Measurements from ENCODE around the gene TSR1. TPM values are rescaled to one million over a fixed set of nuclear protein-coding genes. Genes with fewer than 3 reads are reported as not detected.

Gene TSR1
- polyA plus RNA-seq, 1 of the 3 experiments (the other 2 are of a cell fraction): 26.7 TPM

DNA sequence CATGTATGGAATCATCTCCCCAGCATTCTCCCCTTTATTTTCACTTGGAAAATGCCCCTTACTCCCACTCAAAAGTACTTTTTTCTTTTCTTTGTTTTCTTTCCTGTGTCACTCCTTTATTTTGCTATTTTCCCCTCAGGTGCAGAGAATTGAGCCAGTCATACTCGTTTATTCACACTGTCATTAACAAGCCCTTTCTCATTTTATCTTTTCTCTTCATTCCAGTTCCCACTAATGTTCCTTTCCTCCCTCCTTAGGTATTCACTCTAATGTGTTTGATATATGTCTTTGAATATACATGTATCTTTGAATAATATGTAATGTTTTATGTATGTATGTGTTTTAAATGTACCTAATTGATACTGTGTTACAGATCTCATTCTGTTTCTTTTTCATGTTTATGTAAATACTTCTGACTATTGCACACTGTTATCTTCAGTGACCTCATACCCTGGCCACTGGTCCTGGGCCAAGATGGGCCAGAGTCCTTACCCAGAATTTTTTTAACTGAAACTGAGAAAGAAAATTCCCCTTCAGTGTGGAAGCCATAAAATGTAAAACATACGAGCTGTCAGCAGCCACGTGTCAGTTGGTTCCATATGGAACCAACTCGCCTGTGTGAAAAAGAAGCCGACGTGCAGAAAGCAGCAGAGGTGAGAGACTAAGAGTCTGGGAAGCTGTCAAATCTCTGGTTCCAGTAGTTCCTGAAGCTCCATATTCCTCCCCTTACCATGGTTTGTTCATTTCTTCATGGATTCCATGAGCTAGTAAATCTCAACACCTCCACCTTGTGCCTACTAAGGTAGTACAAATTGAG is 26.7 kb downstream of the TSR1 start:
- Histone ChIP-seq H3K9me2 (no peaks in the 10 kb centered on the region), H3K27ac (ENCODE audit: low read depth in 2 of 2, low read length in 1 of 2) (no peak overlapping the region)
- TF ChIP-seq YY1 (IDR thresholded peaks at IDR 0.05; ENCODE audit: low read depth) (no peak), PBX3 (IDR thresholded peaks at IDR 0.05) (no peak), POLR2AphosphoS5 (IDR thresholded peaks at IDR 0.05; ENCODE audit: low read depth, low read length) (no peak), NRF1 (IDR thresholded peaks at IDR 0.05; ENCODE audit: low read depth, low read length) (no peak), FOXM1 (IDR thresholded peaks at IDR 0.05; ENCODE audit: low read depth) (no peak), SMC3 (IDR thresholded peaks at IDR 0.05; ENCODE audit: low read depth, low read length) (no peak), FOXJ3 (CRISPR knock-in tag; IDR thresholded peaks at IDR 0.05) (no peak), TCF12 (IDR thresholded peaks at IDR 0.05) (no peak), RAD21 (IDR thresholded peaks at IDR 0.05; ENCODE audit: low read length) (no peak), TAF1 (IDR thresholded peaks at IDR 0.05; ENCODE audit: borderline replicate concordance, low read depth, low read length) (no peak)

GRCh38 chr17:2304931-2305330 is 31.3 kb downstream of the TSR1 start:
- ChIA-PET CTCF (interaction anchor here (0.9 kb wide), 1 partner anchor 17 kb away, joined by 3 read pairs; no protein-coding TSS in a partner anchor), POLR2A (interaction anchor here (2.6 kb wide), 1 partner anchor 32 kb away, joined by 16 read pairs; the partner anchor contains the start of genes SGSM2 and TSR1)
- Histone ChIP-seq H4K20me1 (ENCODE audit: insufficient read depth) (peaks cover 20% of the 10 kb centered on the region; the same call in 1 of the 2 replicates), H3F3A (replicated peaks; ENCODE audit: insufficient read depth) (peaks cover 7% of the 10 kb centered on the region), H3K27ac (ENCODE audit: low read depth in 2 of 2, low read length in 1 of 2) (no peak overlapping the region), H3K79me2 (ENCODE audit: insufficient read depth) (peaks cover 95% of the 10 kb centered on the region), H3K4me2 (peak overlapping the region; percentile 78), H3K36me3 (replicated peaks in 1 of 2; ENCODE audit: control insufficient read depth in 1 of 2, insufficient read depth in 2 of 2, low read length in 1 of 2) (peaks cover 8 to 10% of the 10 kb centered on the region in 2 experiments), H2AFZ (ENCODE audit: low read depth) (no peak overlapping the region), H3K27me3 (ENCODE audit: insufficient read depth) (no peaks in the 10 kb centered on the region), H3K4me1 (ENCODE audit: control insufficient read depth in 1 of 2, insufficient read depth in 2 of 2, low read depth in 1 of 2, low read length in 1 of 2) (peaks cover 5 to 6% of the 10 kb centered on the region in 2 experiments; a peak in 2 of 4 replicates), H3K9me3 (no peaks in the 10 kb centered on the region), H3K9ac (no peak overlapping the region), H3K9me2 (no peaks in the 10 kb centered on the region), H3K4me3 (ENCODE audit: low read depth in 2 of 2, low read length in 1 of 2) (peak overlapping the region in 1 of 2 experiments; percentile 6; a peak in 1 of 4 replicates)
- no peak for DNase-seq
- TF ChIP-seq MEF2A (IDR thresholded peaks at IDR 0.05; ENCODE audit: borderline replicate concordance, low read depth) (no peak), EZH2phosphoT487 (IDR thresholded peaks at IDR 0.05; ENCODE audit: borderline replicate concordance, low read depth) (no peak), PBX3 (IDR thresholded peaks at IDR 0.05) (no peak), IRF3 (IDR thresholded peaks at IDR 0.05; ENCODE audit: low read depth, low read length) (no peak), NFIC (IDR thresholded peaks at IDR 0.05; ENCODE audit: borderline replicate concordance) (no peak)
- TF ChIP-seq, protein P1, sequence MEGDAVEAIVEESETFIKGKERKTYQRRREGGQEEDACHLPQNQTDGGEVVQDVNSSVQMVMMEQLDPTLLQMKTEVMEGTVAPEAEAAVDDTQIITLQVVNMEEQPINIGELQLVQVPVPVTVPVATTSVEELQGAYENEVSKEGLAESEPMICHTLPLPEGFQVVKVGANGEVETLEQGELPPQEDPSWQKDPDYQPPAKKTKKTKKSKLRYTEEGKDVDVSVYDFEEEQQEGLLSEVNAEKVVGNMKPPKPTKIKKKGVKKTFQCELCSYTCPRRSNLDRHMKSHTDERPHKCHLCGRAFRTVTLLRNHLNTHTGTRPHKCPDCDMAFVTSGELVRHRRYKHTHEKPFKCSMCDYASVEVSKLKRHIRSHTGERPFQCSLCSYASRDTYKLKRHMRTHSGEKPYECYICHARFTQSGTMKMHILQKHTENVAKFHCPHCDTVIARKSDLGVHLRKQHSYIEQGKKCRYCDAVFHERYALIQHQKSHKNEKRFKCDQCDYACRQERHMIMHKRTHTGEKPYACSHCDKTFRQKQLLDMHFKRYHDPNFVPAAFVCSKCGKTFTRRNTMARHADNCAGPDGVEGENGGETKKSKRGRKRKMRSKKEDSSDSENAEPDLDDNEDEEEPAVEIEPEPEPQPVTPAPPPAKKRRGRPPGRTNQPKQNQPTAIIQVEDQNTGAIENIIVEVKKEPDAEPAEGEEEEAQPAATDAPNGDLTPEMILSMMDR (IDR thresholded peaks at IDR 0.05): no peak
- WGBS (ENCODE audit: low lambda C conversion rate): 85% methylated on average over 4 of the region's 4 CpGs

More for the DNA sequence above, 26.7 kb downstream of the TSR1 start:
- H2AFZ ChIP-seq (ENCODE audit: low read depth): no peak overlapping the region
- no peaks in the 10 kb centered on the region for H3K27me3 ChIP-seq (ENCODE audit: insufficient read depth)
- H4K20me1 ChIP-seq (ENCODE audit: insufficient read depth): no peaks in the 10 kb centered on the region
- ChIA-PET POLR2A (no interaction called here), CTCF (no interaction called here)
- H3K9ac ChIP-seq: no peak overlapping the region
- no peaks in the 10 kb centered on the region for H3K9me3 ChIP-seq
- H3K4me2 ChIP-seq: no peak overlapping the region
- peaks cover 82% of the 10 kb centered on the region for H3K79me2 ChIP-seq (ENCODE audit: insufficient read depth)
- peaks cover 7% of the 10 kb centered on the region for H3F3A ChIP-seq (replicated peaks; ENCODE audit: insufficient read depth)
- no peaks in the 10 kb centered on the region for H3K36me3 ChIP-seq (replicated peaks in 1 of 2; ENCODE audit: control insufficient read depth in 1 of 2, insufficient read depth in 2 of 2, low read length in 1 of 2)
- H3K4me3 ChIP-seq (ENCODE audit: low read depth in 2 of 2, low read length in 1 of 2): no peak overlapping the region
- H3K4me1 ChIP-seq (ENCODE audit: control insufficient read depth in 1 of 2, insufficient read depth in 2 of 2, low read depth in 1 of 2, low read length in 1 of 2): no peaks in the 10 kb centered on the region; a peak in 2 of 4 replicates
- 83% methylated on average over 6 of the region's 6 CpGs for WGBS (ENCODE audit: low lambda C conversion rate)
- no peak for DNase-seq

Measured in SK-N-SH (cell line).